ENCODE results near the gene AGTPBP1.
"Not testable (repeated sequence)": the region's sequence is repeated elsewhere in the genome, so short reads cannot be mapped to it uniquely, and the experiment has no call there.

The AGTPBP1 gene

GRCh38 chr9:85723215-85723614 lies 18.5 kb downstream of the AGTPBP1 start:
- in situ Hi-C loops (cut with MboI; ENCODE audit: low sequenced_read_pairs), result no loop called here

GRCh38 chr9:85719411-85719810 lies 22.3 kb downstream of the AGTPBP1 start:
- in situ Hi-C loops (cut with MboI; ENCODE audit: low sequenced_read_pairs), result not testable (repeated sequence)

- in situ Hi-C loops (cut with MboI; ENCODE audit: low sequenced_read_pairs), result not testable (repeated sequence)
Observed at GRCh38 chr9:85717818-85718217, 23.9 kb downstream of the AGTPBP1 start.

- in situ Hi-C loops (cut with MboI; ENCODE audit: low sequenced_read_pairs), result no loop called here
Observed at GRCh38 chr9:85717220-85717619, 24.5 kb downstream of the AGTPBP1 start.

GRCh38 chr9:85716031-85716877 lies 25.5 kb downstream of the AGTPBP1 start:
- in situ Hi-C loops (cut with MboI; ENCODE audit: low sequenced_read_pairs), result no loop called here

GRCh38 chr9:85715587-85715986 lies 26.2 kb downstream of the AGTPBP1 start:
- in situ Hi-C loops (cut with MboI; ENCODE audit: low sequenced_read_pairs), result no loop called here

GRCh38 chr9:85713897-85714296 lies 27.9 kb downstream of the AGTPBP1 start:
- in situ Hi-C loops (cut with MboI; ENCODE audit: low sequenced_read_pairs), result no loop called here

GRCh38 chr9:85704744-85705143 lies 37.0 kb downstream of the AGTPBP1 start:
- in situ Hi-C loops (cut with MboI; ENCODE audit: low sequenced_read_pairs), result no loop called here

GRCh38 chr9:85703398-85703797 lies 38.4 kb downstream of the AGTPBP1 start:
- in situ Hi-C loops (cut with MboI; ENCODE audit: low sequenced_read_pairs), result no loop called here

- in situ Hi-C loops (cut with MboI; ENCODE audit: low sequenced_read_pairs), result no loop called here
Observed at GRCh38 chr9:85702726-85703289, 38.9 kb downstream of the AGTPBP1 start.

GRCh38 chr9:85702191-85702590 lies 39.6 kb downstream of the AGTPBP1 start:
- in situ Hi-C loops (cut with MboI; ENCODE audit: low sequenced_read_pairs), result no loop called here

GRCh38 chr9:85700330-85700729 lies 41.4 kb downstream of the AGTPBP1 start:
- in situ Hi-C loops (cut with MboI; ENCODE audit: low sequenced_read_pairs), result no loop called here

- in situ Hi-C loops (cut with MboI; ENCODE audit: low sequenced_read_pairs), result no loop called here
Observed at GRCh38 chr9:85688361-85688760, 53.4 kb downstream of the AGTPBP1 start.

- in situ Hi-C loops (cut with MboI; ENCODE audit: low sequenced_read_pairs), result no loop called here
Observed at GRCh38 chr9:85685081-85685480, 56.7 kb downstream of the AGTPBP1 start.

- in situ Hi-C loops (cut with MboI; ENCODE audit: low sequenced_read_pairs), result no loop called here
Observed at GRCh38 chr9:85676790-85677189, 65.0 kb downstream of the AGTPBP1 start.

- in situ Hi-C loops (cut with MboI; ENCODE audit: low sequenced_read_pairs), result no loop called here
Observed at GRCh38 chr9:85667374-85667773, 74.4 kb downstream of the AGTPBP1 start.

GRCh38 chr9:85666086-85666485 lies 75.7 kb downstream of the AGTPBP1 start:
- in situ Hi-C loops (cut with MboI; ENCODE audit: low sequenced_read_pairs), result no loop called here

GRCh38 chr9:85662573-85662972 lies 79.2 kb downstream of the AGTPBP1 start:
- in situ Hi-C loops (cut with MboI; ENCODE audit: low sequenced_read_pairs), result no loop called here

GRCh38 chr9:85658716-85659115 lies 83.0 kb downstream of the AGTPBP1 start:
- in situ Hi-C loops (cut with MboI; ENCODE audit: low sequenced_read_pairs), result no loop called here

GRCh38 chr9:85653153-85653552 lies 88.6 kb downstream of the AGTPBP1 start:
- in situ Hi-C loops (cut with MboI; ENCODE audit: low sequenced_read_pairs), result no loop called here

GRCh38 chr9:85647571-85647970 lies 94.2 kb downstream of the AGTPBP1 start:
- in situ Hi-C loops (cut with MboI; ENCODE audit: low sequenced_read_pairs), result no loop called here

- in situ Hi-C loops (cut with MboI; ENCODE audit: low sequenced_read_pairs), result no loop called here
Observed at GRCh38 chr9:85645909-85646627, 95.7 kb downstream of the AGTPBP1 start.
